ENCODE measurements around the gene TMEM221. TPM values are rescaled to one million over a fixed set of nuclear protein-coding genes. Genes with fewer than 3 reads are reported as not detected.

TMEM221 gene
- total and polyA plus RNA-seq, 9 of the 15 experiments (the other 6 are each of a cell fraction or from before 2014, with no cell fraction given) = 0.06 to 0.35 TPM; not detected in 7

- TF ChIP-seq E4F1 (CRISPR knock-in tag; IDR thresholded peaks at IDR 0.05; ENCODE audit: borderline replicate concordance) (no peak), HLTF (IDR thresholded peaks at IDR 0.05) (0 out of 2 replicates have a peak, but pooled peaks have one; percentile 20), ZNF511 (CRISPR knock-in tag; IDR thresholded peaks at IDR 0.05) (no peak), TEAD4 (IDR thresholded peaks at IDR 0.05; ENCODE audit: low read length) (no peak), TEAD4 (CRISPR knock-in tag; IDR thresholded peaks at IDR 0.05; ENCODE audit: borderline replicate concordance) (no peak), ZBTB2 (IDR thresholded peaks at IDR 0.05) (peak; percentile 74; the same call in 1 of the 2 replicates), NBN (IDR thresholded peaks at IDR 0.05; ENCODE audit: low read depth) (peak; percentile 57; the same call in 1 of the 2 replicates), IRF9 (tag; IDR thresholded peaks at IDR 0.05) (no peak), ZNF263 (CRISPR knock-in tag; IDR thresholded peaks at IDR 0.05; ENCODE audit: borderline replicate concordance) (peak; percentile 94), ZBTB26 (CRISPR knock-in tag; IDR thresholded peaks at IDR 0.05) (peak; percentile 55; the same call in 1 of the 2 replicates), THRB (CRISPR knock-in tag; conservative IDR thresholded peaks at IDR 0.05) (peak; percentile 79; the same call in 1 of the 2 replicates), BCOR (IDR thresholded peaks at IDR 0.05) (peak; percentile 30; the same call in 1 of the 2 replicates), CTBP1 (IDR thresholded peaks at IDR 0.05; ENCODE audit: borderline replicate concordance) (0 out of 2 replicates have a peak, but pooled peaks have one; percentile 11), LEF1 (IDR thresholded peaks at IDR 0.05) (0 out of 2 replicates have a peak, but pooled peaks have one; percentile 27), PTBP1 (IDR thresholded peaks at IDR 0.05; ENCODE audit: low read depth, low read length) (no peak), XRCC3 (IDR thresholded peaks at IDR 0.05) (no peak), CSDE1 (IDR thresholded peaks at IDR 0.05) (no peak), COPS2 (conservative IDR thresholded peaks at IDR 0.05) (no peak), NCOA2 (IDR thresholded peaks at IDR 0.05; ENCODE audit: partially characterized antibody in 2 of 2) (no peak), KAT8 (IDR thresholded peaks at IDR 0.05; ENCODE audit: low read depth) (no peak)
Measured at GRCh38 chr19:17467471-17468301, 19.2 kb upstream of the TMEM221 start (continued).

Data from K562 (cell line).